HL-60 (cell line): ENCODE data around the gene MAGI3.

Experiments used
- DNase-seq, 2 experiments: peaks; one replicate each; pipeline ENCODE4 v3.0.0-alpha.2; 2010 to 2020; ENCODE audit warnings: low read depth in 1 of 2, low spot score in 1 of 2
- H3K27ac ChIP-seq: fragments of 250-450 bp; sonication (Bioruptor Pico); replicated peaks from 2 replicates; pipeline ENCODE4 v1.5.1; 2020; ENCODE audit warnings: mild to moderate bottlenecking, moderate library complexity
- H3K27me3 ChIP-seq: fragments of 250-450 bp; sonication (Bioruptor Pico); 2 replicates; pipeline ENCODE4 v1.5.1; 2021; ENCODE audit warnings: mild to moderate bottlenecking, moderate library complexity; ENCODE audit not compliant: insufficient read depth, poor library complexity, severe bottlenecking
- H3K4me3 ChIP-seq: replicated peaks from 2 replicates; pipeline ENCODE4 v1.5.1; 2011; ENCODE audit warnings: mild to moderate bottlenecking, control low read depth, low read length; ENCODE audit not compliant: insufficient read depth
- GABPA ChIP-seq: IDR thresholded peaks from 2 replicates; pipeline ENCODE4 v1.6.1; 2012; ENCODE audit warnings: low read depth
- POLR2AphosphoS5 ChIP-seq: IDR thresholded peaks from 2 replicates; pipeline ENCODE4 v1.6.1; 2012; ENCODE audit warnings: low read depth
- REST ChIP-seq: IDR thresholded peaks from 2 replicates; pipeline ENCODE4 v1.6.1; 2012; ENCODE audit warnings: low read depth; ENCODE audit not compliant: insufficient replicate concordance
- SPI1 ChIP-seq: IDR thresholded peaks from 2 replicates; pipeline ENCODE4 v1.6.1; 2012; ENCODE audit warnings: low read depth, mild to moderate bottlenecking, borderline replicate concordance
- TF ChIP-seq, protein P1 (sequence below): IDR thresholded peaks from one replicate; pipeline ENCODE4 v1.5.1; 2011; ENCODE audit warnings: low read length, control low read depth, inconsistent platforms; ENCODE audit not compliant: insufficient read depth

The MAGI3 gene

DNA sequence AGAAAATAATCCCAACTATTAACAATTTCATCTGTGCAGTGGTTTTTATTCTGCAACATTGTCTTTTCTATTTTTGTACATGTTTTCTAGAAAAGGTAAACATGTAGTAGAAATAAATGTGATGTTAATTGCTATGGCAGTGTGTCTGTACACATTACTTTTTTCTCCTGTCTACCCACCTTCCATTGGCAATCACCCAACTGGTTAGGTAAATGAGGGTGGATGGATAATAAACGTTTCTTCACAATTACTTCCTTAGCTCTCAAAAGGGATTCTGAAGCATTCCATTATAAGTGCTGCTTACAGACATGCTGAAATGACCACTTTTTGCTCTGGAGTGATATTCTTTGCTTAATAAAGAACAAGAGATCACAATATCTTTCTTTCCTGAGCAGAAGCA lies 61.4 kb downstream of the MAGI3 start:
- TF ChIP-seq, protein P1, sequence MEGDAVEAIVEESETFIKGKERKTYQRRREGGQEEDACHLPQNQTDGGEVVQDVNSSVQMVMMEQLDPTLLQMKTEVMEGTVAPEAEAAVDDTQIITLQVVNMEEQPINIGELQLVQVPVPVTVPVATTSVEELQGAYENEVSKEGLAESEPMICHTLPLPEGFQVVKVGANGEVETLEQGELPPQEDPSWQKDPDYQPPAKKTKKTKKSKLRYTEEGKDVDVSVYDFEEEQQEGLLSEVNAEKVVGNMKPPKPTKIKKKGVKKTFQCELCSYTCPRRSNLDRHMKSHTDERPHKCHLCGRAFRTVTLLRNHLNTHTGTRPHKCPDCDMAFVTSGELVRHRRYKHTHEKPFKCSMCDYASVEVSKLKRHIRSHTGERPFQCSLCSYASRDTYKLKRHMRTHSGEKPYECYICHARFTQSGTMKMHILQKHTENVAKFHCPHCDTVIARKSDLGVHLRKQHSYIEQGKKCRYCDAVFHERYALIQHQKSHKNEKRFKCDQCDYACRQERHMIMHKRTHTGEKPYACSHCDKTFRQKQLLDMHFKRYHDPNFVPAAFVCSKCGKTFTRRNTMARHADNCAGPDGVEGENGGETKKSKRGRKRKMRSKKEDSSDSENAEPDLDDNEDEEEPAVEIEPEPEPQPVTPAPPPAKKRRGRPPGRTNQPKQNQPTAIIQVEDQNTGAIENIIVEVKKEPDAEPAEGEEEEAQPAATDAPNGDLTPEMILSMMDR = no peak
- no peak for TF ChIP-seq GABPA
- TF ChIP-seq SPI1 = no peak
- no peak for TF ChIP-seq REST
- TF ChIP-seq POLR2AphosphoS5 = no peak
- Histone ChIP-seq H3K4me3 (no peak overlapping the region), H3K27me3 (no peaks in the 10 kb centered on the region), H3K27ac (no peak overlapping the region)
- no peak for DNase-seq

DNA sequence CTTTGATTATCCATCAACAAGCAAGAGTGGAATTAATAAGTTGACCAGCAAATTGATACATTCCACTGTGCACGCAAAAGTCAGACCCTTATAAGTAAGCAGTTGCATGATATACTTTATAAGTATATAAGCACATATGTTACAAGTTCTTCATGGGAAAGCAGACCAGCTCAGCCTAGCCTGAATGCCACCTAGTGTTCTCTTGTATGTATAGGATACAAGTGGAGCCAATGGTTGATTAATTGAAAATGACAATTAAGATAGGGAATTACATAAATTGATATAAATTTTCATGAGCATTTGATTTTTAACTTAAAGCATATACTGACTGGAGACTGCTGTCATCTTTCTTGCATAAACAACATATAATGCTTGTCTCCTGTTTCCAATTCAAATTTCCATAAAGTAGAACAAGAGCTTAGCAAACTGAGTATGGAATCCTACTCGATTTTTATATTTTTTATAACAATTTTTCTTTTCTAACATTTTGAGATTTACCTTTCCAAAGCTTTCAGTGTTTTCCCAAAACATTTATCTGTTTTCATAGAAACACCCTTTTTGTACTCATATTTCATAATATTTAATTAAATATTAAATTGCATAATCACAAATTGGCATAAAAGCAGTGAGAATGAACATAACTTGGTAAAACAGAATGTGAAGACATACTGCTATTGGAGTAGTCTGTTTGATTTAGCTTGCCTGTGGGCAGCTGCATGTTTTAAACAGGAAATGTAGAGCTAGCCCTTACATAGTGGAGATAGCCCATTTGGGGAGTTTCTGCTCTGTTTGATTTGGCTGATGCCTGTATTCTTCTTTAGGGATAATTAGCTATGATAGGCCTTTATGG lies 62.8 kb downstream of the MAGI3 start:
- Histone ChIP-seq H3K27me3 (no peaks in the 10 kb centered on the region), H3K4me3 (no peak overlapping the region), H3K27ac (no peak overlapping the region)
- TF ChIP-seq GABPA (no peak), POLR2AphosphoS5 (no peak), REST (no peak), SPI1 (no peak)
- TF ChIP-seq, protein P1 = peak; percentile 0
- peak in 1 of 2 experiments; percentile 14 for DNase-seq

DNA sequence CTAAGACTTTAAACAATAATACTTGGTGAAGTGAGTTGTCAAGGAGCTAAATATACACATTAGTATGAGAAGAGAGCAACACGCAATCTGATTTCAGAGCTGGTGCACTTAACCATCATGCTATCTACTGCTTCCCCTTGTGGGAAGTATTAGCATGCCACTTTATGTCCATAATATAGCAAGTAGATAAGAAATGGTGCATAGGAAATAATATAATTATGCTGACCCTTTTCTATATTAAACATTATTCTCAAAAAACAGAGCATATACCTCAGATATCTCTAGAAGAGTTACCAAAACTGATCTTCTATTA lies 63.4 kb downstream of the MAGI3 start:
- no peaks in the 10 kb centered on the region for H3K27me3 ChIP-seq
- DNase-seq = no peak
- no peak for TF ChIP-seq SPI1
- no peak for TF ChIP-seq GABPA
- TF ChIP-seq, protein P1 = no peak
- no peak for TF ChIP-seq POLR2AphosphoS5
- TF ChIP-seq REST = no peak
- no peak overlapping the region for H3K4me3 ChIP-seq
- no peak overlapping the region for H3K27ac ChIP-seq
